WTC11 (cell line): ENCODE data around the gene TIMM44. TPM values are rescaled to one million over a fixed set of nuclear protein-coding genes. Genes with fewer than 3 reads are reported as not detected.

Source experiments
- ATAC-seq: fragments of 200-7000 bp; cut with Tn5 transposase; 2 replicates; pipeline ENCODE4 v1.10.0; 2021; ENCODE audit warnings: mild to moderate bottlenecking, moderate library complexity
- CTCF ChIA-PET: fragments of 300-600 bp; sonication (Branson Sonifier 250); formaldehyde crosslinking; loops from one replicate; lab custom pipeline; 2021; ENCODE audit warnings: antibody characterized with exemption; lab: Charles Lee
- POLR2A ChIA-PET: fragments of 350-600 bp; sonication (Branson Sonifier 250); formaldehyde crosslinking; loops from one replicate; lab custom pipeline; 2021; ENCODE audit warnings: antibody characterized with exemption; lab: Charles Lee
- DNase-seq: peaks from one replicate; pipeline ENCODE4 v3.0.0; 2021; ENCODE audit warnings: low spot score
- H3K27ac Mint-ChIP-seq: 2 replicates; pipeline ENCODE4 v1.8.0; 2021; ENCODE audit warnings: mixed read lengths
- H3K27me3 Mint-ChIP-seq: 2 replicates; pipeline ENCODE4 v1.8.0; 2021; ENCODE audit warnings: low read depth, mild to moderate bottlenecking, moderate library complexity, mixed read lengths
- H3K36me3 Mint-ChIP-seq: 2 replicates; pipeline ENCODE4 v1.8.0; 2021; ENCODE audit warnings: mixed read lengths
- H3K4me1 Mint-ChIP-seq: 2 replicates; pipeline ENCODE4 v1.8.0; 2022; ENCODE audit warnings: mixed read lengths
- H3K4me3 Mint-ChIP-seq: 2 replicates; pipeline ENCODE4 v1.8.0; 2021; ENCODE audit warnings: mild to moderate bottlenecking, moderate library complexity, mixed read lengths
- H3K9me3 Mint-ChIP-seq: 2 replicates; pipeline ENCODE4 v1.8.0; 2021; ENCODE audit warnings: mixed read lengths
- ARID4B ChIP-seq: sonication (generic); formaldehyde crosslinking; IDR thresholded peaks from 2 replicates; pipeline ENCODE4 v1.8.0; 2023; ENCODE audit warnings: missing genetic modification reagents, mild to moderate bottlenecking, borderline replicate concordance
- CBFB ChIP-seq: sonication (generic); formaldehyde crosslinking; IDR thresholded peaks from 2 replicates; pipeline ENCODE4 v1.8.1; 2022; ENCODE audit warnings: mild to moderate bottlenecking, low read depth, missing genetic modification reagents
- ELF4 ChIP-seq: sonication (generic); formaldehyde crosslinking; IDR thresholded peaks from 2 replicates; pipeline ENCODE4 v1.8.1; 2022; ENCODE audit warnings: low read depth, mild to moderate bottlenecking, moderate library complexity, missing genetic modification reagents
- FOXP1 ChIP-seq: sonication (generic); formaldehyde crosslinking; IDR thresholded peaks from 2 replicates; pipeline ENCODE4 v1.8.0; 2022; ENCODE audit warnings: missing genetic modification reagents, mild to moderate bottlenecking, moderate library complexity, borderline replicate concordance
- JUN ChIP-seq: sonication (generic); formaldehyde crosslinking; IDR thresholded peaks from 2 replicates; pipeline ENCODE4 v1.8.0; 2023; ENCODE audit warnings: mild to moderate bottlenecking, missing genetic modification reagents
- KAT7 ChIP-seq: sonication (generic); formaldehyde crosslinking; IDR thresholded peaks from 2 replicates; pipeline ENCODE4 v1.8.1; 2023; ENCODE audit warnings: missing genetic modification reagents, mild to moderate bottlenecking, borderline replicate concordance
- MLX ChIP-seq: sonication (generic); formaldehyde crosslinking; IDR thresholded peaks from 2 replicates; pipeline ENCODE4 v1.8.1; 2023; ENCODE audit warnings: mild to moderate bottlenecking, missing genetic modification reagents, moderate library complexity
- NR2C2 ChIP-seq: sonication (generic); formaldehyde crosslinking; IDR thresholded peaks from 2 replicates; pipeline ENCODE4 v1.8.0; 2022; ENCODE audit warnings: mild to moderate bottlenecking, missing genetic modification reagents
- PRDM15 ChIP-seq: sonication (generic); formaldehyde crosslinking; IDR thresholded peaks from 2 replicates; pipeline ENCODE4 v1.8.0; 2022; ENCODE audit warnings: missing genetic modification reagents
- SMAD3 ChIP-seq: sonication (generic); formaldehyde crosslinking; IDR thresholded peaks from 2 replicates; pipeline ENCODE4 v1.8.0; 2022; ENCODE audit warnings: missing genetic modification reagents, mild to moderate bottlenecking, borderline replicate concordance
- TCF7 ChIP-seq: sonication (generic); formaldehyde crosslinking; IDR thresholded peaks from 2 replicates; pipeline ENCODE4 v1.8.0; 2022; ENCODE audit warnings: mild to moderate bottlenecking, low read depth, missing genetic modification reagents, moderate library complexity
- TEAD1 ChIP-seq: sonication (generic); formaldehyde crosslinking; IDR thresholded peaks from 2 replicates; pipeline ENCODE4 v1.8.0; 2022; ENCODE audit warnings: mild to moderate bottlenecking, missing genetic modification reagents
- TP53 ChIP-seq: sonication (generic); formaldehyde crosslinking; IDR thresholded peaks from 2 replicates; pipeline ENCODE4 v1.8.1; 2023; ENCODE audit warnings: mild to moderate bottlenecking, missing genetic modification reagents
- ZNF121 ChIP-seq: sonication (generic); formaldehyde crosslinking; IDR thresholded peaks from 2 replicates; pipeline ENCODE4 v1.8.0; 2023; ENCODE audit warnings: missing genetic modification reagents
- ZNF138 ChIP-seq: sonication (generic); formaldehyde crosslinking; conservative IDR thresholded peaks from 2 replicates; pipeline ENCODE4 v1.8.1; 2022; ENCODE audit warnings: mild to moderate bottlenecking, moderate library complexity, missing genetic modification reagents
- ZNF396 ChIP-seq: fragments of 250-450 bp; sonication (Bioruptor Pico); IDR thresholded peaks from 2 replicates; pipeline ENCODE4 v1.8.0; 2021; ENCODE audit warnings: mild to moderate bottlenecking, moderate library complexity, borderline replicate concordance
- ZNF416 ChIP-seq: fragments of 250-450 bp; sonication (Bioruptor Pico); IDR thresholded peaks from 2 replicates; pipeline ENCODE4 v1.9.0; 2021; ENCODE audit warnings: mild to moderate bottlenecking, inconsistent platforms
- ZNF423 ChIP-seq: fragments of 250-450 bp; sonication (Bioruptor Pico); IDR thresholded peaks from 2 replicates; pipeline ENCODE4 v2.1.2; 2022; ENCODE audit warnings: mild to moderate bottlenecking, moderate library complexity
- ZNF532 ChIP-seq: fragments of 250-450 bp; sonication (Bioruptor Pico); IDR thresholded peaks from 2 replicates; pipeline ENCODE4 v1.9.0; 2021; ENCODE audit warnings: mild to moderate bottlenecking, borderline replicate concordance
- total RNA-seq: library from RNA; stranded (reverse); gene quantifications from 3 replicates; pipeline ENCODE4 v1.2.3, GENCODE V29; 2021
- TF ChIP-seq, protein P1 (sequence below): sonication (generic); formaldehyde crosslinking; IDR thresholded peaks from 2 replicates; pipeline ENCODE4 v1.8.1; 2023; ENCODE audit warnings: mild to moderate bottlenecking, missing genetic modification reagents
- TF ChIP-seq, protein P2 (sequence below): sonication (generic); formaldehyde crosslinking; IDR thresholded peaks from 2 replicates; pipeline ENCODE4 v1.8.0; 2022; ENCODE audit warnings: mild to moderate bottlenecking, missing genetic modification reagents
- TF ChIP-seq, protein P3 (sequence below): sonication (generic); formaldehyde crosslinking; conservative IDR thresholded peaks from 2 replicates; pipeline ENCODE4 v1.8.1; 2022; ENCODE audit warnings: mild to moderate bottlenecking, missing genetic modification reagents

Gene TIMM44
- total RNA-seq, 1 experiment from 2014 or later = 129 TPM

DNA sequence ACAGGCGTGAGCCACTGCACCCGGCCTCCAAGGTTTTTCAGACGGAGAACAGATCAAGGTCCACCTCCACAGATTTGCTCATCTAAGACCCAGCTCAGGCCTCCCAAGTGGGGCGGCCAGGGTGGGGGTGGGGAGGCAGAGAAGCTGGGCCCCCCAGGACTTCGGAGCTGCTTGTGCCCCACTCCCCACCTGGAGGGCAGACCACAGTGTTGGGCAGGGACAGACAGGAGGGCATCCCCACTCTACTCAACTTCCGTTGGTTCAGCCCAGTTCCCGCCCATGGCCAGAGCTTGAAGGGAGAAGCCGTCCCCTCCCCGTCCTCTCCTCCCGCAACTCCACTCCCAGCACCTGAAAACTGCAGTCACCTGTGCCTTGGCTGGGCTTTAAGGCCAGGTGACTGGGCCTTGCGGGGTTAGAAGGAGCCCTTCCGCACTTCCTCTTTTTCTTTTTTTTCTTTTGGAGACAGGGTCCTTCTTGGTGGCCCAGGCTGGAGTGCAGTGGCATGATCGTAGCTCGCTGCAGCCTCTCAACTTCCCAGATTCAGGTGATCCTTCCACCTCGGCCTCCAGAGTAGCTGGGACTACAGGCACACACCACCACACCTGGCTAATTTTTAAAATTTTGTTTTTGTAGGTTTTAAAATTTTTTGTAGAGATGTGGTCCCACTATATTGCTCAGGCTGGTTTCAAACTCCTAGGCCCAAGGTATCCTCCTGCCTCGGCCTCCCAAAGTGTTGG is 55.9 kb downstream of the TIMM44 start (continued):
- TF ChIP-seq, protein P1, sequence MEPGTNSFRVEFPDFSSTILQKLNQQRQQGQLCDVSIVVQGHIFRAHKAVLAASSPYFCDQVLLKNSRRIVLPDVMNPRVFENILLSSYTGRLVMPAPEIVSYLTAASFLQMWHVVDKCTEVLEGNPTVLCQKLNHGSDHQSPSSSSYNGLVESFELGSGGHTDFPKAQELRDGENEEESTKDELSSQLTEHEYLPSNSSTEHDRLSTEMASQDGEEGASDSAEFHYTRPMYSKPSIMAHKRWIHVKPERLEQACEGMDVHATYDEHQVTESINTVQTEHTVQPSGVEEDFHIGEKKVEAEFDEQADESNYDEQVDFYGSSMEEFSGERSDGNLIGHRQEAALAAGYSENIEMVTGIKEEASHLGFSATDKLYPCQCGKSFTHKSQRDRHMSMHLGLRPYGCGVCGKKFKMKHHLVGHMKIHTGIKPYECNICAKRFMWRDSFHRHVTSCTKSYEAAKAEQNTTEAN (CRISPR knock-in tag) = no peak
- TF ChIP-seq ZNF416 (CRISPR knock-in tag) (no peak), CBFB (no peak), TCF7 (no peak), ZNF532 (no peak), PRDM15 (CRISPR knock-in tag) (no peak), TEAD1 (CRISPR knock-in tag) (no peak), ELF4 (no peak), ZNF138 (CRISPR knock-in tag) (no peak)
- TF ChIP-seq, protein P2, sequence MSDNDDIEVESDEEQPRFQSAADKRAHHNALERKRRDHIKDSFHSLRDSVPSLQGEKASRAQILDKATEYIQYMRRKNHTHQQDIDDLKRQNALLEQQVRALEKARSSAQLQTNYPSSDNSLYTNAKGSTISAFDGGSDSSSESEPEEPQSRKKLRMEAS (CRISPR knock-in tag) = no peak
- TF ChIP-seq, protein P3, sequence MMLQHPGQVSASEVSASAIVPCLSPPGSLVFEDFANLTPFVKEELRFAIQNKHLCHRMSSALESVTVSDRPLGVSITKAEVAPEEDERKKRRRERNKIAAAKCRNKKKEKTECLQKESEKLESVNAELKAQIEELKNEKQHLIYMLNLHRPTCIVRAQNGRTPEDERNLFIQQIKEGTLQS (CRISPR knock-in tag) = no peak
- TF ChIP-seq, all 79 proteins: peak for 0

GRCh38 chr19:7885818-7886217 is 57.6 kb downstream of the TIMM44 start:
- no peak for ATAC-seq
- Mint-ChIP-seq H3K4me1 (peaks cover 3% of the 10 kb centered on the region), H3K27me3 (peaks cover 54% of the 10 kb centered on the region), H3K27ac (no peak overlapping the region), H3K9me3 (peaks cover 6% of the 10 kb centered on the region), H3K36me3 (no peaks in the 10 kb centered on the region), H3K4me3 (no peak overlapping the region)
- ChIA-PET POLR2A (interaction anchor here (1.0 kb wide), 1 partner anchor 15 kb away, joined by 3 read pairs; no protein-coding TSS in a partner anchor), CTCF (interaction anchor here (0.9 to 4.7 kb wide), 2 partner anchors 17 to 24 kb away, joined by 3 to 30 read pairs; no protein-coding TSS in a partner anchor)
- DNase-seq = no peak
- TF ChIP-seq ZNF121 (no peak), NR2C2 (CRISPR knock-in tag) (no peak), ZNF396 (CRISPR knock-in tag) (no peak), SMAD3 (no peak), KAT7 (CRISPR knock-in tag) (no peak), ARID4B (CRISPR knock-in tag) (no peak), JUN (CRISPR knock-in tag) (no peak), MLX (CRISPR knock-in tag) (no peak), TP53 (CRISPR knock-in tag) (no peak), FOXP1 (CRISPR knock-in tag) (no peak), ZNF423 (CRISPR knock-in tag) (no peak), TCF7 (no peak)
